Liver (tissue), 3 donors: ENCODE measurements around the gene DUS1L.

Experiments
- EGR1 ChIP-seq, 2 donors: IDR thresholded peaks; 2 replicates each; pipeline ENCODE4 v1.6.1; 2016 to 2018; ENCODE audit warnings: antibody characterized with exemption in 2 of 2, low read depth in 2 of 2
- HNF4G ChIP-seq: IDR thresholded peaks from 2 replicates; pipeline ENCODE4 v1.6.1; 2016; ENCODE audit warnings: antibody characterized with exemption
- RAD21 ChIP-seq, 2 donors: IDR thresholded peaks; 2 replicates each; pipeline ENCODE4 v1.6.1; 2016; ENCODE audit warnings: antibody characterized with exemption in 2 of 2, mild to moderate bottlenecking in 2 of 2
- TF ChIP-seq, protein P1 (sequence below): fragments of 150-350 bp; IDR thresholded peaks from 2 replicates; pipeline ENCODE4 v1.5.1; 2017; ENCODE audit warnings: improper control_type of control experiment, low read depth, low read length; ENCODE audit not compliant: missing input control
- TF ChIP-seq, protein P2 (sequence below): IDR thresholded peaks from 2 replicates; pipeline ENCODE4 v1.6.1; 2016; ENCODE audit warnings: antibody characterized with exemption
- TF ChIP-seq, protein P3 (sequence below): IDR thresholded peaks from 2 replicates; pipeline ENCODE4 v1.6.1; 2016; ENCODE audit warnings: antibody characterized with exemption
- TF ChIP-seq, protein P4 (sequence below): IDR thresholded peaks from 2 replicates; pipeline ENCODE4 v1.6.1; 2016; ENCODE audit warnings: antibody characterized with exemption
- TF ChIP-seq, protein P5 (sequence below): IDR thresholded peaks from 2 replicates; pipeline ENCODE4 v1.6.1; 2016; ENCODE audit warnings: antibody characterized with exemption, mild to moderate bottlenecking
- donor health status: healthy.
- donor health status: healthy.

DNA sequence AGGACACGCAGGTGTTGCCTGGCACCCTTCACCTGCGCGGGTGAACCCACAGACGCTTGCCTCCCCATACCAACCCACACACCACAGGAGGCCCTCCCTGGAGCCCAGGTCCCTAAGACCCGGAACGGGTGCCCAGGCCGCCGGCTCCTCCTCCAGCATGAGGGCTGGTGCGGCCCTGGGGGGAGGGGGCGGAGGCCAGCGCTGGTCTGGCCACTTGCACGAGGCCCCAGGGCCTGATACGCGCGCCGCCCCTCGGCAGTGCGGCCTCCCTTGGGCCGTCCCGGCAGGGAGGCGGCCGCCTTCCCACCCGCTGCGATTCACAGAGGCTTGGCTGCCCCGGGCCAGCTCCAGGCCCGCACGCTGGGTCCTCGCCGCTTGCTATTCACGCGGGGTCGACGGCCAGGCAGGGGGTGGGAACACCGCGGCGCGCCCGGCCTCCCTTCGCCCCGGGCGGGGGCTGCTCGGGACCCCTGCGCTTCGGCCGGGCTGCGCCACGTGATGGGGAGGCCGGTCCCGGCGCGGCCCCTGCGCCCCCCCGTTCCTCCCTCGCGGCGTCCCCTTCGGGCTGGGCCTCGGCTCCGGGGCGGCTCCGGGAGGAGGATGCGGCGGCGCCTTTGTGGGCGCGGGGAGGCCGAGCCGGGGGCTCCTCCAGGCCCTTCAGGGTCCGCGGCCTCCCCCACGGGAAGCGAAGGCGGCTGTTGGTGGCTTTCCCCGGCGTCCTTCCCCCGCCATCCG, 31.7 kb upstream of the DUS1L start:
- TF ChIP-seq, protein P1, sequence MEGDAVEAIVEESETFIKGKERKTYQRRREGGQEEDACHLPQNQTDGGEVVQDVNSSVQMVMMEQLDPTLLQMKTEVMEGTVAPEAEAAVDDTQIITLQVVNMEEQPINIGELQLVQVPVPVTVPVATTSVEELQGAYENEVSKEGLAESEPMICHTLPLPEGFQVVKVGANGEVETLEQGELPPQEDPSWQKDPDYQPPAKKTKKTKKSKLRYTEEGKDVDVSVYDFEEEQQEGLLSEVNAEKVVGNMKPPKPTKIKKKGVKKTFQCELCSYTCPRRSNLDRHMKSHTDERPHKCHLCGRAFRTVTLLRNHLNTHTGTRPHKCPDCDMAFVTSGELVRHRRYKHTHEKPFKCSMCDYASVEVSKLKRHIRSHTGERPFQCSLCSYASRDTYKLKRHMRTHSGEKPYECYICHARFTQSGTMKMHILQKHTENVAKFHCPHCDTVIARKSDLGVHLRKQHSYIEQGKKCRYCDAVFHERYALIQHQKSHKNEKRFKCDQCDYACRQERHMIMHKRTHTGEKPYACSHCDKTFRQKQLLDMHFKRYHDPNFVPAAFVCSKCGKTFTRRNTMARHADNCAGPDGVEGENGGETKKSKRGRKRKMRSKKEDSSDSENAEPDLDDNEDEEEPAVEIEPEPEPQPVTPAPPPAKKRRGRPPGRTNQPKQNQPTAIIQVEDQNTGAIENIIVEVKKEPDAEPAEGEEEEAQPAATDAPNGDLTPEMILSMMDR: no peak
- TF ChIP-seq, protein P2, sequence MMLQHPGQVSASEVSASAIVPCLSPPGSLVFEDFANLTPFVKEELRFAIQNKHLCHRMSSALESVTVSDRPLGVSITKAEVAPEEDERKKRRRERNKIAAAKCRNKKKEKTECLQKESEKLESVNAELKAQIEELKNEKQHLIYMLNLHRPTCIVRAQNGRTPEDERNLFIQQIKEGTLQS: no peak
- TF ChIP-seq, protein P3, sequence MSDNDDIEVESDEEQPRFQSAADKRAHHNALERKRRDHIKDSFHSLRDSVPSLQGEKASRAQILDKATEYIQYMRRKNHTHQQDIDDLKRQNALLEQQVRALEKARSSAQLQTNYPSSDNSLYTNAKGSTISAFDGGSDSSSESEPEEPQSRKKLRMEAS: no peak
- TF ChIP-seq, protein P4, sequence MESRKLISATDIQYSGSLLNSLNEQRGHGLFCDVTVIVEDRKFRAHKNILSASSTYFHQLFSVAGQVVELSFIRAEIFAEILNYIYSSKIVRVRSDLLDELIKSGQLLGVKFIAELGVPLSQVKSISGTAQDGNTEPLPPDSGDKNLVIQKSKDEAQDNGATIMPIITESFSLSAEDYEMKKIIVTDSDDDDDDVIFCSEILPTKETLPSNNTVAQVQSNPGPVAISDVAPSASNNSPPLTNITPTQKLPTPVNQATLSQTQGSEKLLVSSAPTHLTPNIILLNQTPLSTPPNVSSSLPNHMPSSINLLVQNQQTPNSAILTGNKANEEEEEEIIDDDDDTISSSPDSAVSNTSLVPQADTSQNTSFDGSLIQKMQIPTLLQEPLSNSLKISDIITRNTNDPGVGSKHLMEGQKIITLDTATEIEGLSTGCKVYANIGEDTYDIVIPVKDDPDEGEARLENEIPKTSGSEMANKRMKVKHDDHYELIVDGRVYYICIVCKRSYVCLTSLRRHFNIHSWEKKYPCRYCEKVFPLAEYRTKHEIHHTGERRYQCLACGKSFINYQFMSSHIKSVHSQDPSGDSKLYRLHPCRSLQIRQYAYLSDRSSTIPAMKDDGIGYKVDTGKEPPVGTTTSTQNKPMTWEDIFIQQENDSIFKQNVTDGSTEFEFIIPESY: no peak
- TF ChIP-seq, protein P5, sequence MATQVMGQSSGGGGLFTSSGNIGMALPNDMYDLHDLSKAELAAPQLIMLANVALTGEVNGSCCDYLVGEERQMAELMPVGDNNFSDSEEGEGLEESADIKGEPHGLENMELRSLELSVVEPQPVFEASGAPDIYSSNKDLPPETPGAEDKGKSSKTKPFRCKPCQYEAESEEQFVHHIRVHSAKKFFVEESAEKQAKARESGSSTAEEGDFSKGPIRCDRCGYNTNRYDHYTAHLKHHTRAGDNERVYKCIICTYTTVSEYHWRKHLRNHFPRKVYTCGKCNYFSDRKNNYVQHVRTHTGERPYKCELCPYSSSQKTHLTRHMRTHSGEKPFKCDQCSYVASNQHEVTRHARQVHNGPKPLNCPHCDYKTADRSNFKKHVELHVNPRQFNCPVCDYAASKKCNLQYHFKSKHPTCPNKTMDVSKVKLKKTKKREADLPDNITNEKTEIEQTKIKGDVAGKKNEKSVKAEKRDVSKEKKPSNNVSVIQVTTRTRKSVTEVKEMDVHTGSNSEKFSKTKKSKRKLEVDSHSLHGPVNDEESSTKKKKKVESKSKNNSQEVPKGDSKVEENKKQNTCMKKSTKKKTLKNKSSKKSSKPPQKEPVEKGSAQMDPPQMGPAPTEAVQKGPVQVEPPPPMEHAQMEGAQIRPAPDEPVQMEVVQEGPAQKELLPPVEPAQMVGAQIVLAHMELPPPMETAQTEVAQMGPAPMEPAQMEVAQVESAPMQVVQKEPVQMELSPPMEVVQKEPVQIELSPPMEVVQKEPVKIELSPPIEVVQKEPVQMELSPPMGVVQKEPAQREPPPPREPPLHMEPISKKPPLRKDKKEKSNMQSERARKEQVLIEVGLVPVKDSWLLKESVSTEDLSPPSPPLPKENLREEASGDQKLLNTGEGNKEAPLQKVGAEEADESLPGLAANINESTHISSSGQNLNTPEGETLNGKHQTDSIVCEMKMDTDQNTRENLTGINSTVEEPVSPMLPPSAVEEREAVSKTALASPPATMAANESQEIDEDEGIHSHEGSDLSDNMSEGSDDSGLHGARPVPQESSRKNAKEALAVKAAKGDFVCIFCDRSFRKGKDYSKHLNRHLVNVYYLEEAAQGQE: no peak
- TF ChIP-seq EGR1 (IDR thresholded peaks at IDR 0.05; ENCODE audit: low read depth in 2 of 2): no peak
- TF ChIP-seq HNF4G: no peak
- no peak for TF ChIP-seq RAD21 (IDR thresholded peaks at IDR 0.05)
